SK-N-MC (cell line): Measurements from ENCODE around the gene FAM107B.
"Not testable (repeated sequence)": the region's sequence is repeated elsewhere in the genome, so short reads cannot be mapped to it uniquely, and the experiment has no call there.

ENCODE experiments used
- DNase-seq: peaks from one replicate; pipeline ENCODE4 v3.0.0-alpha.2; 2011; ENCODE audit warnings: low read depth, low spot score
- H3K27ac ChIP-seq: fragments of 200-600 bp; sonication (generic); 2 replicates; pipeline ENCODE4 v1.5.1; 2016; ENCODE audit warnings: mixed run types
- H3K36me3 ChIP-seq: fragments of 200-600 bp; sonication (generic); 2 replicates; pipeline ENCODE4 v1.6.1; 2017; ENCODE audit warnings: antibody characterized with exemption, low read length, mixed read lengths; ENCODE audit not compliant: insufficient read depth
- H3K4me3 ChIP-seq: fragments of 200-600 bp; sonication (generic); 2 replicates; pipeline ENCODE4 v1.5.1; 2016
- H3K9ac ChIP-seq: fragments of 200-600 bp; sonication (generic); 2 replicates; pipeline ENCODE4 v1.8.0; 2017; ENCODE audit warnings: mixed run types, mixed read lengths; ENCODE audit not compliant: insufficient read length
- H3K9me3 ChIP-seq: fragments of 200-600 bp; sonication (generic); 2 replicates; pipeline ENCODE4 v1.6.1; 2017; ENCODE audit warnings: low read depth, mild to moderate bottlenecking, antibody characterized with exemption, low read length, moderate library complexity, mixed read lengths
- EZH2 ChIP-seq: fragments of 200-600 bp; sonication (generic); IDR thresholded peaks from one replicate; pipeline ENCODE4 v1.6.1; 2017; ENCODE audit warnings: antibody characterized with exemption
- FOXP2 ChIP-seq: optimal IDR thresholded peaks from 2 replicates; pipeline ENCODE3; 2011; ENCODE audit warnings: mild to moderate bottlenecking, moderate library complexity; ENCODE audit not compliant: insufficient read depth; ENCODE audit errors: extremely low read length, control extremely low read depth
- POLR2AphosphoS5 ChIP-seq: IDR thresholded peaks from 2 replicates; pipeline ENCODE4 v1.6.1; 2012; ENCODE audit warnings: mild to moderate bottlenecking, low read depth, low read length, borderline replicate concordance

Gene FAM107B

GRCh38 chr10:14595526-14596182 lies 179.0 kb downstream of the FAM107B start:
- Histone ChIP-seq H3K9ac (no peak overlapping the region), H3K36me3 (no peaks in the 10 kb centered on the region), H3K9me3 (no peaks in the 10 kb centered on the region), H3K27ac (no peak overlapping the region), H3K4me3 (no peak overlapping the region)
- DNase-seq: no peak
- TF ChIP-seq EZH2 (no peak), POLR2AphosphoS5 (no peak), FOXP2 (no peak)

- no peaks in the 10 kb centered on the region for H3K36me3 ChIP-seq
Observed at GRCh38 chr10:14594878-14595525, 179.7 kb downstream of the FAM107B start.

GRCh38 chr10:14593806-14594205 lies 180.9 kb downstream of the FAM107B start:
- Histone ChIP-seq H3K9me3 (no peaks in the 10 kb centered on the region), H3K9ac (no peak overlapping the region), H3K36me3 (no peaks in the 10 kb centered on the region), H3K4me3 (no peak overlapping the region), H3K27ac (no peak overlapping the region)
- no peak for DNase-seq
- no peak for TF ChIP-seq EZH2
- no peak for TF ChIP-seq POLR2AphosphoS5
- no peak for TF ChIP-seq FOXP2

More at GRCh38 chr10:14594878-14595525, 179.7 kb downstream of the FAM107B start:
- Histone ChIP-seq H3K9ac (no peak overlapping the region), H3K4me3 (no peak overlapping the region), H3K9me3 (no peaks in the 10 kb centered on the region), H3K27ac (no peak overlapping the region)
- TF ChIP-seq FOXP2 (no peak), EZH2 (no peak)
- no peak for DNase-seq

GRCh38 chr10:14592566-14592965 lies 182.1 kb downstream of the FAM107B start:
- H3K4me3 ChIP-seq: no peak overlapping the region
- DNase-seq: no peak
- no peaks in the 10 kb centered on the region for H3K9me3 ChIP-seq
- H3K36me3 ChIP-seq: no peaks in the 10 kb centered on the region
- no peak overlapping the region for H3K9ac ChIP-seq
- TF ChIP-seq POLR2AphosphoS5 (no peak), EZH2 (no peak), FOXP2 (no peak)
- no peak overlapping the region for H3K27ac ChIP-seq

GRCh38 chr10:14592026-14592425 lies 182.7 kb downstream of the FAM107B start:
- Histone ChIP-seq H3K27ac (no peak overlapping the region), H3K36me3 (no peaks in the 10 kb centered on the region), H3K9ac (no peak overlapping the region), H3K9me3 (no peaks in the 10 kb centered on the region), H3K4me3 (no peak overlapping the region)
- TF ChIP-seq POLR2AphosphoS5 (no peak), EZH2 (no peak), FOXP2 (no peak)
- DNase-seq: no peak

GRCh38 chr10:14588938-14589294 lies 185.8 kb downstream of the FAM107B start:
- not testable (repeated sequence) for H3K36me3 ChIP-seq, H3K4me3 ChIP-seq, H3K27ac ChIP-seq, DNase-seq, H3K9me3 ChIP-seq, H3K9ac ChIP-seq

GRCh38 chr10:14588084-14588937 lies 186.4 kb downstream of the FAM107B start:
- Histone ChIP-seq H3K36me3 (no peaks in the 10 kb centered on the region), H3K9ac (no peak overlapping the region), H3K9me3 (no peaks in the 10 kb centered on the region), H3K4me3 (no peak overlapping the region), H3K27ac (no peak overlapping the region)
- TF ChIP-seq EZH2: no peak
- TF ChIP-seq POLR2AphosphoS5: no peak
- no peak for TF ChIP-seq FOXP2
- no peak for DNase-seq

- Histone ChIP-seq H3K27ac (no peak overlapping the region), H3K9ac (no peak overlapping the region), H3K4me3 (no peak overlapping the region), H3K36me3 (no peaks in the 10 kb centered on the region), H3K9me3 (no peaks in the 10 kb centered on the region)
- TF ChIP-seq POLR2AphosphoS5 (no peak), FOXP2 (no peak), EZH2 (no peak)
- no peak for DNase-seq
Observed at GRCh38 chr10:14587540-14588083, 187.1 kb downstream of the FAM107B start.
